GM12878 (cell line): ENCODE results near the gene PRCD. TPM values are rescaled to one million over a fixed set of nuclear protein-coding genes. Genes with fewer than 3 reads are reported as not detected.

Experiments used
- CHD1 ChIP-seq: IDR thresholded peaks from 2 replicates; pipeline ENCODE4 v1.6.1; 2012; ENCODE audit warnings: low read depth, low read length, improper control_type of control experiment
- CUX1 ChIP-seq: IDR thresholded peaks from 2 replicates; pipeline ENCODE4 v1.6.1; 2012; ENCODE audit warnings: improper control_type of control experiment, low read depth, low read length; ENCODE audit not compliant: insufficient replicate concordance
- DPF2 ChIP-seq: fragments of 450-650 bp; IDR thresholded peaks from 2 replicates; pipeline ENCODE4 v1.6.1; 2017; ENCODE audit warnings: mild to moderate bottlenecking
- GATAD2B ChIP-seq: fragments of 450-650 bp; conservative IDR thresholded peaks from 2 replicates; pipeline ENCODE4 v1.6.1; 2017; ENCODE audit warnings: low read depth, mild to moderate bottlenecking, moderate library complexity
- HDAC6 ChIP-seq: fragments of 200-600 bp; sonication (generic); IDR thresholded peaks from one replicate; pipeline ENCODE4 v1.8.0; 2017; ENCODE audit warnings: antibody characterized with exemption; ENCODE audit not compliant: unreplicated experiment
- IRF4 ChIP-seq: IDR thresholded peaks from 2 replicates; pipeline ENCODE4 v1.6.1; 2011; ENCODE audit warnings: low read depth, low read length
- MEF2A ChIP-seq: IDR thresholded peaks from 2 replicates; pipeline ENCODE4 v1.6.1; 2011; ENCODE audit warnings: low read depth, mild to moderate bottlenecking, low read length, moderate library complexity; ENCODE audit not compliant: insufficient read depth
- MYC ChIP-seq: IDR thresholded peaks from 2 replicates; pipeline ENCODE4 v1.6.1; 2011; ENCODE audit warnings: mild to moderate bottlenecking, low read length, moderate library complexity, inconsistent platforms; ENCODE audit not compliant: insufficient read depth, insufficient replicate concordance, insufficient read length, severe bottlenecking
- NRF1 ChIP-seq: conservative IDR thresholded peaks from 2 replicates; pipeline ENCODE4 v1.6.1; 2011; ENCODE audit warnings: mild to moderate bottlenecking, low read depth, low read length, improper control_type of control experiment
- PBX3 ChIP-seq: IDR thresholded peaks from 2 replicates; pipeline ENCODE4 v1.6.1; 2011; ENCODE audit warnings: mild to moderate bottlenecking, low read depth, low read length, moderate library complexity; ENCODE audit not compliant: insufficient replicate concordance
- POLR2A ChIP-seq: IDR thresholded peaks from 2 replicates; pipeline ENCODE4 v1.6.1; 2011; ENCODE audit warnings: low read depth, mild to moderate bottlenecking, low read length
- RBBP5 ChIP-seq: fragments of 200-600 bp; sonication (generic); conservative IDR thresholded peaks from 2 replicates; pipeline ENCODE4 v1.6.1; 2016
- RCOR1 ChIP-seq: conservative IDR thresholded peaks from 2 replicates; pipeline ENCODE4 v1.6.1; 2012; ENCODE audit warnings: low read depth, low read length, improper control_type of control experiment
- REST ChIP-seq: IDR thresholded peaks from 2 replicates; pipeline ENCODE4 v1.6.1; 2012; ENCODE audit warnings: mild to moderate bottlenecking, low read depth, low read length
- SMC3 ChIP-seq: IDR thresholded peaks from 2 replicates; pipeline ENCODE4 v1.6.1; 2011; ENCODE audit warnings: low read length, improper control_type of control experiment, borderline replicate concordance
- SP1 ChIP-seq: IDR thresholded peaks from one replicate; pipeline ENCODE4 v1.6.1; 2011; ENCODE audit warnings: low read depth, low read length
- SREBF1 ChIP-seq: IDR thresholded peaks from 2 replicates; pipeline ENCODE4 v1.6.1; 2012; ENCODE audit warnings: mild to moderate bottlenecking, low read length
- SUPT20H ChIP-seq: IDR thresholded peaks from 2 replicates; pipeline ENCODE4 v1.6.1; 2011; ENCODE audit warnings: low read depth, mild to moderate bottlenecking, low read length, moderate library complexity, borderline replicate concordance; ENCODE audit not compliant: control insufficient read depth
- USF2 ChIP-seq: IDR thresholded peaks from 2 replicates; pipeline ENCODE4 v1.6.1; 2011; ENCODE audit warnings: low read depth, low read length, improper control_type of control experiment, borderline replicate concordance
- polyA plus RNA-seq, 11 experiments: library from polyadenylated mRNA; depleted of rRNA in 4 of 11; unstranded in 6 of 11; stranded (reverse) in 5 of 11; fragments of >200 nt; fragmentation: Nextera tagmentation in 4 of 11; fragmentation: Illumina TruSeq in 1 of 11; extraction: Ambion mirVana in 4 of 11; extraction: Trizol in 1 of 11; gene quantifications; 1 replicate in 1 of 11; 2 replicates in 10 of 11; pipeline versions ENCODE4 v1.2.1 to v1.2.3, GENCODE V29; 2011 to 2016; ENCODE audit warnings: inconsistent platforms in 2 of 11, missing spikeins in 2 of 11, low read depth in 1 of 11
- total RNA-seq, 4 experiments: library from RNA; depleted of rRNA in 3 of 4; stranded (reverse); fragments of >200 nt in 3 of 4; fragmentation: Illumina TruSeq in 1 of 4; extraction: Trizol in 1 of 4; gene quantifications; 2 replicates each; pipeline versions ENCODE4 v1.2.1 to v1.2.3, GENCODE V29; 2013 to 2021

The PRCD gene
- total and polyA plus RNA-seq, 10 of the 15 experiments (the other 5 are each of a cell fraction or from before 2014, with no cell fraction given): 0.18 to 0.95 (median 0.34) TPM; not detected in 4

- no peak for TF ChIP-seq REST
- no peak for TF ChIP-seq HDAC6
- no peak for TF ChIP-seq SMC3
- no peak for TF ChIP-seq SREBF1
- 0 out of 2 replicates have a peak, but pooled peaks have one; percentile 17 for TF ChIP-seq DPF2
- TF ChIP-seq RBBP5: no peak
- TF ChIP-seq CHD1: no peak
- no peak for TF ChIP-seq PBX3
- TF ChIP-seq POLR2A: no peak
- no peak for TF ChIP-seq IRF4
- 0 out of 2 replicates have a peak, but pooled peaks have one; percentile 32 for TF ChIP-seq GATAD2B
- TF ChIP-seq SUPT20H: no peak
- TF ChIP-seq MYC: no peak
- TF ChIP-seq SP1: no peak
- no peak for TF ChIP-seq MEF2A
- no peak for TF ChIP-seq CUX1
- TF ChIP-seq USF2: no peak
- TF ChIP-seq RCOR1: no peak
- TF ChIP-seq NRF1: no peak
Observed at GRCh38 chr17:76556765-76557367, 17.0 kb downstream of the PRCD start (continued).
